Liver (tissue), 3 donors: Measurements from ENCODE around the gene KCTD3.

Source experiments
- ATF3 ChIP-seq: IDR thresholded peaks from 2 replicates; pipeline ENCODE4 v1.6.1; 2016; ENCODE audit warnings: antibody characterized with exemption
- CTCF ChIP-seq: fragments of 150-350 bp; IDR thresholded peaks from 2 replicates; pipeline ENCODE4 v1.5.1; 2017; ENCODE audit warnings: improper control_type of control experiment, low read depth, low read length; ENCODE audit not compliant: missing input control
- EGR1 ChIP-seq, 2 donors: IDR thresholded peaks; 2 replicates each; pipeline ENCODE4 v1.6.1; 2016 to 2018; ENCODE audit warnings: antibody characterized with exemption in 2 of 2, low read depth in 2 of 2
- GABPA ChIP-seq, 2 donors: IDR thresholded peaks in 1 of 2; conservative IDR thresholded peaks in 1 of 2; 2 replicates each; pipeline ENCODE4 v1.6.1; 2016; ENCODE audit warnings: antibody characterized with exemption in 2 of 2, mild to moderate bottlenecking in 1 of 2, moderate library complexity in 1 of 2
- HNF4A ChIP-seq, 2 donors: conservative IDR thresholded peaks; 2 replicates each; pipeline ENCODE4 v1.6.1; 2016; ENCODE audit warnings: antibody characterized with exemption in 2 of 2, mild to moderate bottlenecking in 2 of 2
- JUND ChIP-seq, 2 donors: IDR thresholded peaks; 2 replicates each; pipeline ENCODE4 v1.6.1; 2016; ENCODE audit warnings: antibody characterized with exemption in 2 of 2
- MAX ChIP-seq: IDR thresholded peaks from 2 replicates; pipeline ENCODE4 v1.6.1; 2016; ENCODE audit warnings: antibody characterized with exemption
- RAD21 ChIP-seq, 2 donors: IDR thresholded peaks; 2 replicates each; pipeline ENCODE4 v1.6.1; 2016; ENCODE audit warnings: antibody characterized with exemption in 2 of 2, mild to moderate bottlenecking in 2 of 2
- REST ChIP-seq: IDR thresholded peaks from 2 replicates; pipeline ENCODE4 v1.6.1; 2016; ENCODE audit warnings: antibody characterized with exemption, mild to moderate bottlenecking
- SP1 ChIP-seq: IDR thresholded peaks from 2 replicates; pipeline ENCODE4 v1.6.1; 2018; ENCODE audit warnings: antibody characterized with exemption, mild to moderate bottlenecking
- YY1 ChIP-seq: IDR thresholded peaks from 2 replicates; pipeline ENCODE4 v1.6.1; 2016; ENCODE audit warnings: antibody characterized with exemption, mild to moderate bottlenecking
- donor health status: healthy.
- donor health status: healthy.

GRCh38 chr1:215631040-215631439, 63.9 kb downstream of the KCTD3 start:
- TF ChIP-seq CTCF = no peak
- no peak for TF ChIP-seq MAX
- TF ChIP-seq ATF3 = no peak
- TF ChIP-seq HNF4A (conservative IDR thresholded peaks at IDR 0.05) = no peak
- TF ChIP-seq GABPA (IDR thresholded peaks at IDR 0.05 in 1 of 2, conservative IDR thresholded peaks at IDR 0.05 in 1 of 2) = no peak
- TF ChIP-seq RAD21 (IDR thresholded peaks at IDR 0.05) = no peak
- no peak for TF ChIP-seq SP1
- no peak for TF ChIP-seq REST
- no peak for TF ChIP-seq YY1
- TF ChIP-seq EGR1 (IDR thresholded peaks at IDR 0.05; ENCODE audit: low read depth in 2 of 2) = no peak
- TF ChIP-seq JUND (IDR thresholded peaks at IDR 0.05) = no peak
